ENCODE measurements around the gene LEFTY2.
"Not testable (repeated sequence)": the region's sequence is repeated elsewhere in the genome, so short reads cannot be mapped to it uniquely, and the experiment has no call there.

The LEFTY2 gene

GRCh38 chr1:225980005-225980836 lies 39.2 kb upstream of the LEFTY2 start:
- H3K27ac ChIP-seq (ENCODE audit: low read depth, low read length, poor library complexity, severe bottlenecking) = no peak overlapping the region
- no peak overlapping the region for H3K4me2 ChIP-seq (ENCODE audit: low read length)
- no peaks in the 10 kb centered on the region for H3K9me2 ChIP-seq (ENCODE audit: low read depth, low read length)
- H3K79me2 ChIP-seq (ENCODE audit: insufficient read depth, low read length) = no peaks in the 10 kb centered on the region
- no peak overlapping the region for H3K9ac ChIP-seq (ENCODE audit: low read length)
- no peaks in the 10 kb centered on the region for H3F3A ChIP-seq (ENCODE audit: insufficient read depth, low read length)
- H3K4me1 ChIP-seq (ENCODE audit: insufficient read depth, low read length, severe bottlenecking) = peaks cover 23% of the 10 kb centered on the region
- H2AFZ ChIP-seq (ENCODE audit: low read length) = no peak overlapping the region
- no peak overlapping the region for H3K4me3 ChIP-seq (ENCODE audit: low read depth, low read length, poor library complexity, severe bottlenecking)
- H3K27me3 ChIP-seq (ENCODE audit: insufficient read depth, low read length) = no peaks in the 10 kb centered on the region
- peaks cover 12% of the 10 kb centered on the region; the same call in 1 of the 2 replicates for H3K9me3 ChIP-seq (ENCODE audit: low read length)
- H4K20me1 ChIP-seq (ENCODE audit: insufficient read depth, low read length) = no peaks in the 10 kb centered on the region
- TF ChIP-seq EZH2 (IDR thresholded peaks at IDR 0.05; ENCODE audit: borderline replicate concordance, low read length) (no peak), CTCF (IDR thresholded peaks at IDR 0.05; ENCODE audit: low read length) (no peak)
- H3K36me3 ChIP-seq (ENCODE audit: insufficient read depth, low read length) = peaks cover 68% of the 10 kb centered on the region

DNA sequence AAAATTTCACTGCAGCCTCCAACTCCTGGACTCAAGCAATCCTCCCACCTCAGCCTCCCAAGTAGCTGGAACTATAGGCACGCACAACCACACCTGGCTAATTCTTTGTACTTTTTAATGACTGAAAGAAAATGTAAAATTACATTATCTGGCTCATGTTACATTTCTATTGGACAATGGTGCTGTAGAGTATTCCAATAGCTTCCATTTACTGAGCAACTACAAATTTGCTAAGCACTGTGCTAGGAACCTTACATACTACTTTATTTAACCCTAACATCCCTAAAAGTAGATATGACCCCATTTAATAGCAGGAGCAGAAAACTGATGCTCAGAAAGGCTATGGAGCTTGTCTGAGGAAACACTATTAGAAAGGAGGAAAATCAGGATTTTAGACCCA lies 38.4 kb upstream of the LEFTY2 start:
- no peak overlapping the region for H2AFZ ChIP-seq (ENCODE audit: low read length)

DNA sequence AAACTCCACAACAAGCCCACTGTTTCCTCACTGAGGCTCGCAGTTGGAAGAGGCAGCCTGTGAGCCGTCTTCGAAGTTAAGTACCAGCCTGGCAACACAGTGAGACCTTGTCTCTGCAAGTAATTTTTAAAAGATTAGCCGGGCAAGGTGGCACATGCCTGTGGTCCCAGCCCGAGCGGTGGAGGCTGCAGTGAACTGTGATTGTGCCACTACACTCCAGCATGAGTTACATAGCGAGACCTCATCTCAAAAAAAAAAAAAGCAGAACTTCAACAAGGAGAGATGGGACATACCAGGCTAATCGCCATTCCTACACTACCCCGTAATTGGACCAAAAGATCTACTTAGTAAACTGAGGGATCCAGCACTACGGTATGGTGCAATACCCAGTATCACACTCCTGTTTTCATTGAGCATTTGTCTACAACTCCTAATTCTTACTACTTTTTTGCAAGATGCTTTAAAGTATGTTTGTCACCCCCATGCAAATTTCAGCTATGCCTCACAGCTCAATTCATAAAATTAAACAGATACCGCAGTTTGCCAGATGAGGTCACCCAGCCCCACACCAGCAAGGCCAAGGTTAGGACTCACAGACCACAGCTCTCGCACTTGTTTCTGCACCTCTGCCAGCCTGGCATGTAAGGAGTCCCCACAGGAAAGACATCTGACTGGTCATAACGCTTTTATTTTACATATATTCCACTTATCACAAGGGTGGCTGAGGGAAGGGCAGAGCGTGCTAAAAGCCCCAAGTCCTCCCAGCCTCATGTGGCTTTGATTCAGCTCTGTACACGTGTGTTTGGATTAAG lies 37.1 kb upstream of the LEFTY2 start:
- H3K4me2 ChIP-seq (ENCODE audit: low read length) = peak overlapping the region; percentile 24
- H3K9ac ChIP-seq (ENCODE audit: low read length) = peak overlapping the region; percentile 38; the same call in 1 of the 2 replicates

More for the DNA sequence above, 38.4 kb upstream of the LEFTY2 start:
- Histone ChIP-seq H3K4me1 (ENCODE audit: insufficient read depth, low read length, severe bottlenecking) (peaks cover 23% of the 10 kb centered on the region), H4K20me1 (ENCODE audit: insufficient read depth, low read length) (no peaks in the 10 kb centered on the region), H3K27ac (ENCODE audit: low read depth, low read length, poor library complexity, severe bottlenecking) (no peak overlapping the region), H3K4me3 (ENCODE audit: low read depth, low read length, poor library complexity, severe bottlenecking) (no peak overlapping the region), H3K9me3 (ENCODE audit: low read length) (peaks cover 12% of the 10 kb centered on the region; the same call in 1 of the 2 replicates), H3K9me2 (ENCODE audit: low read depth, low read length) (no peaks in the 10 kb centered on the region), H3K79me2 (ENCODE audit: insufficient read depth, low read length) (no peaks in the 10 kb centered on the region), H3K27me3 (ENCODE audit: insufficient read depth, low read length) (no peaks in the 10 kb centered on the region), H3K36me3 (ENCODE audit: insufficient read depth, low read length) (peaks cover 60% of the 10 kb centered on the region), H3F3A (ENCODE audit: insufficient read depth, low read length) (no peaks in the 10 kb centered on the region), H3K9ac (ENCODE audit: low read length) (no peak overlapping the region), H3K4me2 (ENCODE audit: low read length) (no peak overlapping the region)
- TF ChIP-seq EZH2 (IDR thresholded peaks at IDR 0.05; ENCODE audit: borderline replicate concordance, low read length) (no peak), CTCF (IDR thresholded peaks at IDR 0.05; ENCODE audit: low read length) (no peak)

GRCh38 chr1:225975146-225975545 lies 34.1 kb upstream of the LEFTY2 start:
- not testable (repeated sequence) for H4K20me1 ChIP-seq (ENCODE audit: insufficient read depth, low read length); H3K27me3 ChIP-seq (ENCODE audit: insufficient read depth, low read length); H3K27ac ChIP-seq (ENCODE audit: low read depth, low read length, poor library complexity, severe bottlenecking); H3K9me3 ChIP-seq (ENCODE audit: low read length); H3K9ac ChIP-seq (ENCODE audit: low read length); H3F3A ChIP-seq (ENCODE audit: insufficient read depth, low read length); H3K4me3 ChIP-seq (ENCODE audit: low read depth, low read length, poor library complexity, severe bottlenecking); H2AFZ ChIP-seq (ENCODE audit: low read length); H3K79me2 ChIP-seq (ENCODE audit: insufficient read depth, low read length); H3K9me2 ChIP-seq (ENCODE audit: low read depth, low read length)
- peaks cover 20% of the 10 kb centered on the region for H3K36me3 ChIP-seq (ENCODE audit: insufficient read depth, low read length)
- H3K4me1 ChIP-seq (ENCODE audit: insufficient read depth, low read length, severe bottlenecking) = peaks cover 23% of the 10 kb centered on the region
- H3K4me2 ChIP-seq (ENCODE audit: low read length) = 0 out of 2 replicates have a peak overlapping the region, but pooled peaks have one; percentile 15

More for the DNA sequence above, 37.1 kb upstream of the LEFTY2 start:
- Histone ChIP-seq H3K9me3 (ENCODE audit: low read length) (peaks cover 9% of the 10 kb centered on the region; the same call in 1 of the 2 replicates), H2AFZ (ENCODE audit: low read length) (no peak overlapping the region), H3K36me3 (ENCODE audit: insufficient read depth, low read length) (peaks cover 47% of the 10 kb centered on the region), H3K4me1 (ENCODE audit: insufficient read depth, low read length, severe bottlenecking) (peaks cover 23% of the 10 kb centered on the region), H3F3A (ENCODE audit: insufficient read depth, low read length) (no peaks in the 10 kb centered on the region), H3K79me2 (ENCODE audit: insufficient read depth, low read length) (no peaks in the 10 kb centered on the region), H3K27me3 (ENCODE audit: insufficient read depth, low read length) (no peaks in the 10 kb centered on the region), H3K9me2 (ENCODE audit: low read depth, low read length) (no peaks in the 10 kb centered on the region), H4K20me1 (ENCODE audit: insufficient read depth, low read length) (no peaks in the 10 kb centered on the region), H3K27ac (ENCODE audit: low read depth, low read length, poor library complexity, severe bottlenecking) (peak overlapping the region; percentile 67), H3K4me3 (ENCODE audit: low read depth, low read length, poor library complexity, severe bottlenecking) (no peak overlapping the region)
- no peak for TF ChIP-seq EZH2 (IDR thresholded peaks at IDR 0.05; ENCODE audit: borderline replicate concordance, low read length)
- TF ChIP-seq CTCF (IDR thresholded peaks at IDR 0.05; ENCODE audit: low read length) = peak; percentile 43; the same call in 1 of the 2 replicates

Measured in OCI-LY1 (cell line).